ENCODE data around the gene ACACB.

ACACB gene

DNA sequence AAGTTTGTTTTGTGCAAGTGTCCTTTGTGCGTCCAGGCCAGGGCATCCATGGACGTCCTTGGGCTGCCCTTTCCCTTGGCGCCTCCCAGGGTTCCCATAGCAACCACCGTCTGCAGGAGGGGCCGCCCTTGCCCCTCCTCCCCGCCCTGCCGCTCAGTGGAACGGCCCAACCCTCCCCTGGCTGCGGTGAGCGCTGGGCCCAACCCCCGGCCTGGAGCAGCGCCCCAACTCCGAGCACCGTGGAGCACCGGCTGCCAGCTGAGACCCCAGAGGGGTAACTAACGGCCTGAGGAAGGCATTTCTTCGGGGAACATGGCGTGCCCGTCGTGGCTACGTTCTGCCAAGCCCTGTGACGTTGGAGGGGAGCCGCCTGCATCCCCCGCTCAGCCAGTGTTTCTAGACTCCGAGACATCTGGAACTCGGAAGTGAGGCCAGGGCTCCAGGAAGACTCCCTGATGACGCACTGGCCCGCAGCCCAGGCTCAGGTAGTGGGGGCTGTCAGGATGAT is 5.3 kb upstream of the ACACB start:
- peak; percentile 22 for DNase-seq (ENCODE audit: low read depth)

DNA sequence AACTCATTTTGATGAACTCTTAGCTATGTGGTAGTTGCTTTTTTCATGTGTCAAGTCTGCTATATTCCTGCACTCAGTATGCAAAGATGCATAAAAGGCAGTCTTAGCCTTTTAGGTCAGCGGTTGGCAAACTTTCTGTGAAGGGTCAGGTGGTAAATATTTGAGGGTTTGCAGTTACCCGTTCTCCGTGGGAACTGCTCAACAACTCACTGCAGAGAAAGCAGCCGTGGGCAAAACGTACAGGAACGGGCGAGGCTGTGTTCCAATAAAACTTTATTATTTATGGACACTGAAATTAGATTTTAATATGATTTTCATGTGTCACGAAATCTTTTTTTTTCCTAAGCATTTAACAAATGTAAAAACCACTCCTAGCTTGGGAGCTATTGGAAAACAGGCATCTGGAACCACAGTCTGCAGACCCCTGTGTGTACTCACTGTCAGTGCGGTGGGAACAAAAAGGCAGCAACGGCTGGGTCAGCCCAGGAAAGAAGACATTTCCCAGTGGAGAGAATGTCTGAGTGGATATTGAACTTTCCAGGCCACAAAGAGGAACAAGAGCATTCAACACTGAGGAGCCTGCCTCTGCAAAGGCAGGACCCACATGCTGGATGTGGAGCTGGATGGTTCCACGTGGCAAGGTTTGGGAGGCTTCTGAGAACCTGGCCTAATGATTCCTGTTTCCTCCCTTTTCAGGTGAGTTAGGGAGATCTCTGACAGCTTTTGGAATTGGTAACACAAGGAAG is 3.5 kb upstream of the ACACB start:
- no peak for DNase-seq (ENCODE audit: low read depth)

DNA sequence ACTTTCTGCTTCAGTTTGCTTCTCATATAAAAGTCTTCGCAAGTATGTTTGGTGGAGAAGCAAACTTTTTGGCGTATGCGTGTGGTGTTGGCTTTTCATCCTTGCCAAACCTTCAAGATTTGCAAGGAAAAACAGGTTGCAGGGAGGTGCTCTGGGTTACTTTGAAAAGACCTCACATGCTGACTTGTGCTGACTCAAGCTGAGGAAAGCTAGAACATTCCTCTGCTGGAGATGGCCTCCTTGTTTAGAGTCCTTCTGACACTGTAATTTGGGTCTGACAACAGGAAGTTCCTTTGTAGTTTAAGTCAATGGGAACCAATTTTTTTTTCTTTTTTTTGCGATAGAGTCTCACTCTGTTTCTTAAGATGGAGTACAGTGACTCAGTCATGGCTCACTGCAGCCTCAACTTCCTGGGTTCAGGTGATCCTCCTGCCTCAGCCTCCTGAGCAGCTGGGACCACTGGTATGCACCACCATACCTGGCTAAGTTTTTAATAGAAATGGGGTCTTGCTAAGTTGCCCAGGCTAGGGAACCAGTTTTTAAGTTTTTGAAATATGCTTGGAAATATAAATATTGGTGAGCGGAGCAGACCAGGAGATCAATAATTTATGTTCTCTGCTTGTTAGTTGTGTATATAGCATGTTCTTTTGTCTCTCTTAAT is 2.6 kb upstream of the ACACB start:
- no peak for DNase-seq (ENCODE audit: low read depth)

DNA sequence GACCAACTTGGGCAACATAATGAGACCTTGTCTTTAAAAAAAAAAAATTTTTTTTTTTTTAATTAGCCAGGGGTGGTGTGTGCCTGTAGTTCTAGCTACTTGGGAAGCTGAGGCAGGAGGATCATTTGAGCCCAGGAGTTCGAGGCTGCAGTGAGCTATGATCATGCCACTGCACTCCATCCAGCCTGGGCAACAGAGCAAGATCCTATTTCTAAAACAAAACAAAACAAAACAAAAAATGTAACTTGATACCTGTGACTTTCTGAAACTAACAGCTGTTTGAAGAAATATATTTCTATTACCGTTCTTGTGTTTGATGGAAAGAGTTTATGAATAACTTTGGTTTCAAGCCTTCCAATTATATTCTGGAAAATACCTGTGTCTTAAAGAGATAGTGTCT is 1.7 kb upstream of the ACACB start:
- DNase-seq (ENCODE audit: low read depth) = no peak

DNA sequence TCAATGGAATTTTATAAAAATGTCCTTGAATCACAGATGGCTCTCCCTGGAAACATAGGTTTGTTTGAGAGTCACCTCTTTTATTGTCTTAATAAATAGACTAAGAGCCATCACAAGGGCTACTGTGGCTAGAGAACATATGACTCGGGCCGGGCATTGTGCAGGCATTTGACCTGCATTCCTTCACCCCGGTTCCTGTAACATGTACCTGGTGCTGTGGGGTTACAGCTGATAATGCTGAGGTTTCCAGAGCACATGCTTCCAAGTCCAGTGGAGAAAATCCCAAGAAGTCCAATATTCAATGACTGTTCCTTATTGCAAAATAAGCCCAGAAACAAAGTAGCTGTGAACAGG is 1.0 kb upstream of the ACACB start:
- no peak for DNase-seq (ENCODE audit: low read depth)

DNA sequence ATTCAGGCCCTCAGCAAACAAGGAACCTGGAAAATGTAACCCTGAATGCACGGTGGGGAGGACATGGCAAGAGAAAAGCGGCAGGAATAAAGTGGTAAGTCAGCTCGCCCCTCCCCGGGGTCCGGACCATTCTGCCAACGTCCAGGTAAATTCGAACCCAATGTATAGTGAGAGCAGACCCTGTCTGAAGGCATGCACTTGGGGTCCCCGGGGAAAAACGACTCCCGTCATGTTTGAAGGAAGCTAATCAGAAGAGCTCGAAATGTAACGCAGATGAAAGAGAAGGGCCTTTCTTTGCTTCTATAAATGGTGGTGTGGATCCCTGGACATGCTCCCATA is 193 bp downstream of the ACACB start:
- DNase-seq (ENCODE audit: low read depth) = no peak

DNA sequence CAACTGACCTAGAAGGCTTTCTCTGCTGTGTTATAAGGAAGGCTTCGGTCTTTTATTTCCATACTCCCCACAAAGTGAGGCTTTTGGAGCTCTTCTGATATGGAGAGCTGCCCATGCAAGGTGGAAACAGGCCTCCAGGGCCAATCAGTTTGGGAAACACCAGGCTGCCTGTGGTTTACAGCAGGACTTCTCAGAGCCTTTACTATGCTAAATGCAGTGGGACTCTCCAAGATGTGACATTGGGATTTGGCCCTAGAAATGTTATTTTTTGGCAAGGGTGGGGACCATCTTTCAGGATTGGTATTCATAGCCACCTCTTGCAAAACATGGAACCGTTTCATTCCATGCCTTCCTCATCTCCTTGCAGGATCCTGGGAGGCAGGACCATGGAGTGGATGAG is 3.7 kb downstream of the ACACB start:
- DNase-seq (ENCODE audit: low read depth) = no peak

DNA sequence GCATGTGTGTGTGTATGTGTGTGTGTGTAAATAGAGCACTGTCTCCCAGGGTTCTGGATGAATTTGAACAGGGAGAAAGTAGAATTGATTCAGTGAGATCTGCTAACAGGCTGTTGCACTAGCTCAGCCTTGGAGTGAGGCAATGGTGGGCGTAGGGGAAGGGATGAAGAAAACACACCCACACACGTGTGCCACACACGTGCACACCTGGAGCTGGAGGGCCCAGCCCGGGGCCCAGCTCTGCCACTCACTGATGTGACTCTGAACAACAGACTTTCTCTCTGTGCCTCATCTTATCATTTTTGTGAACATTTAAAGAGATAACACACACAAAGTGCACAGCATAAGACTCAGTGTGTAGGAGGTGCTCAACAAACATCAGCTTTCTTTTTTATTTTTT is 4.2 kb downstream of the ACACB start:
- no peak for DNase-seq (ENCODE audit: low read depth)

DNA sequence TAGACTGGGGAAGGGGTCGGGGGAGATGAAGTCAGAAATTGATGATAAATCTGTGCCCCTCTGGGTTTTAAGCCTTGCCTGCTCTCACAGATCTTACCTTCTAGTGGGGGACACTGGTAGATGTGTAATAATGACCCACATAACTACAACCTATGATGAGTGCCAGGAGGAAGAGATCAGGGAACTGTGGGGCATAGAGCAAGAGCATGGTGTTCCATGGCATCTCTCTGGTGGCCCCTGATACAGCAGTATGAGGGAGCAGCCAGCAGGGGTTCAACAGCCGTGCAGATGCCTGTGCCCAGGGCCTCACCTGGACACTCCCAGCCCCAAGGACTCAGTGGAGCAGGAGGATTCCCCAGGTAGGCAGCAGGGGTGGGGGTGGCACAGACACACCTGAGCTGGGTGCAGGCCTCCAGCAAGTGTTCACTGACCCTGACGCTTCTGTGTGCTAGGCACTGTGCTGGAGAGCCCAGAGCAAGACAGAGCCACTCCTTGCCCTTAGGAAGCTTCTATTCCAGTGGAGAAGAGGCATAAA is 5.0 kb downstream of the ACACB start:
- DNase-seq (ENCODE audit: low read depth) = no peak

DNA sequence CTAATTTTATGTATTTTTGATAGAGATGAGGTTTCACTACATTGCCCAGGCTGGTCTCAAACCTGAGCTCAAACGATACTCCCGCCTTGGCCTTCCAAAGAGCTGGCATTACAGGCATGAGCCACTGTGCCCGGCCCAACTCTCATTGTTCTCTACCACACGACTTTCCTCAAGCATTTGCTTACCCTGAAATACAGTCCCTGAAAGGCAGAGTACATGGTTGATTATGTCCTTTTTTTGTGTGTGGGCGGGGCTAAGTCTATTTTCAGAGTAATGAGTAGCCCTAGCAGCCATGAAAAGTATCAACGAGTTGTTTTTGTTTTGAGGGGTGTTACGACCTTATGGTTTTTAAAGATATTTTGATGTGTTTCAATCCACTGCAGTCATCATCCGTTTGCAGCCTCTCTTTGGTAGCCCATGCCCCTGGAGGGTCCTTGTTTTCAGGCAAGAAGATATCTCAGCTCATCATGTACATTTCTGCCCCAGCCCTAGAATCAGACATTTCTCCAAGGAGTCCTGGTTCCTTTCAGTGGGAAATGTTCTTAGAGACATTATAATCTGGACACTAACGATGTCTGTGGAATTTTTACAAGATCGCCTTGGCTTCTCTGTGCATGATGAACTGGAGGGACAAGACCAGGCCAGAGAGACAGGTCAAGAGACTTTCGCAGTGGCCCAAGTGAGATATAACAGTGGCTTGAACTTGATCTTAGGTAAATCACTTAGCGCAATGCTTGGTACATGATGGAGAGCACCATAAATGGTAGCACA is 8.7 kb downstream of the ACACB start:
- no peak for DNase-seq (ENCODE audit: low read depth)

DNA sequence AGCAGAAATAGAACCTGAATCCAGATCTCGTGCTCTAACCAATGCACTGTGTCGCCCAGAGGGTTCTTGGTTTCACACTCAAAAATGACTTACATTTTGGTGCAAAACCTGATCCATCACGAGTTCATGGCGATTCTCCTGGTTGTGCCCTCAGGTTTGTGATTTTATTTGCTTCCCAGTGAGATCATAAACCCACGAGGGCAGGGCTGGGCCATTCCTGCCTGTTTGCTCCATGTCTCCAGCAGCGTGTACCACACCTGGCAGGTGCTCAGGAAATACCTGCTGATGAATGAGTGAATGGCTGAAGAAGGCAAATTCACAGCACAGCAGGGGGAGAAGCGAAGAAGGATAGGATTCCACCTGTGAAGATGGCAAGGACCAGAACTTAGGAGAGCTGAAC is 9.4 kb downstream of the ACACB start:
- no peak for DNase-seq (ENCODE audit: low read depth)

DNA sequence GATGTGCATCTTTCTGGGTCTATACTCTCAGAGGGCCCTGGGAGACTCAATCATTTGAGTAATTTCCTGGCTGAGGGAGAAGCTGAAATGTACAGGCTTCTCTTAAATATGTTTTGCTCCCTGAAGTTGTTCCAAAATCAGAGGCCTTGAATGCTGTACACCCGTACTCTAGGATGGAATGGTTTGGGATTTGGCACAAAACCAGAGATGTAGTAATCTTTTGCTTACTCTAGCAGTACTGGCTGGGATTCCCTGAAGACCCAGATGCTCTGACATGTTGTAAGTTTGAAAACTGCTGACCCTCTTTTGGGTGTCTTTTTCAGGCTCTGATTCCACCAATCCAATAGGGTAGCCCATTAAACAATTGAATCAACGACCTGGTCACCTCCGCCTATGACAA is 10.4 kb downstream of the ACACB start:
- no peak for DNase-seq (ENCODE audit: low read depth)

DNA sequence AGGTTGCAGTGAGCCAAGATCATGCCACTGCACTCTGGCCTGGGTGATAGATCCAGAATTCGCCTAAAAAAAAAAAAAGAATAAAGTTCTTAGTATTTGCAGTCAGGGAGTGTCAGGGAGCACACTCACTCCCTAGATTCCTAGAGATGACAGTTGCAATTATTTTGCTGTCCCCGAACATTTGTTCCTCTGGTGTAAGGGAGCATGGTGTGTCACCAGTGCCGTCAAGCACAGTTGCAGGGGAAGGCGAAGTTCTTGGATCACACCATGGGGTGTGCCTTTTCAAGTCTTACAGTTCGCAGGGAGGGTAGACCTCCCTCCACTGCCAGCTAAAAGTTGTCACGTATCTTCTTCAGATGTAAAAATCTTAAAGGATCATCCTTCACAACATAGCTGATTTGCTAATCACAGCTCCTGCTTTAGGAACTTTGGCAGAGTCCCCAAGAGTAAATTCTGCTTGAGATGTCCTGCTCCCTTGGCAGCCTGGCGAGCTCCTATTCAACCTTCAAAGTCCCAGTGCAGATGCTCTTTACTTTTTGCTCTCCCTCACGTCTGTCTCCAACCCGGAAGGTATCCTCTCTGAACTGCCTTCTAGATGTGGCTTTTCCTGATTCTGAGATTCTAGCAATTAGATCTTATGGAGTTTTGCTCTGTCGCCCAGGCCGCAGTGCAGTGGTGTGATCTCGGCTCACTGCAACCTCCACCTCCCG is 11.3 kb downstream of the ACACB start:
- DNase-seq (ENCODE audit: low read depth) = no peak

DNA sequence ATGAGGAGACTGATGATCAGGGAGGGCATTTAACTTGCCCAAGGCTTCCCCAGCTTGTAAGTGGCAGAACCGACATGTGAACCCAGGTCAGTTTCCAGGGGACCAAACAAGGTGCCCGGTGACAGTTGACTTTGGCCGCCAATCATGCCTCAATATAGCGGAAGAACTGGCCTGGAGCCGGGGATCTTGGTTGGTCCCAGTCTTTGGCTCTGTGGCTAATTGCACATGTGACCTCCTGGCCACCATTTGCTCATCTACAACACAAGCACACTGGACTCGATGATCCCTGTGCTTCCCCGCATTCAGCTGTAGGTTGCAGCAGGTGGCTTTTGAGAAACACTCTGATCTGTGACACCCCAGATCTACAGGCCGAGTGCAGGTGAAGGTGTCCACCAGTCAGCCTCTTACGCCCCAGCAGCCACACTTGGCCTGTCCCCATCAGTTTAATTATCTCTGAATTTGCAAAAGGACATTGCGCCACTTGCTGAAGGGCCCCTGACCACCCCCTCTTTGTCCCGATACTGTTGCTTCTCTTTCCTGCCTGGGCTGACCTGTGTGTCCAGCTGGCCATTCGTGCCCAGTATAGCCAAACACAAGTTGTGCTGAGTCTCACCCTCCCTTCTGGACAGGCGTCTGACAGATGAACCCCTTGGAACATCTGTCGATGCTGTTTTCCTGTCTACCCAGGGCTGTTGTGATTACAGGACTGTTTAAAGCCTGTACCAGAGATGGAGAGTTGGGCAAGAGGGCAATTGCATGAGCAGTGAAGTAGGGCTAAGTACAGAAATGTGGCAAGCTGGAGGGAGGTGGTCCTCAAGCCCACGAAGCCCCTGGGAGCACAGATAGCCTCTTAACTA is 14.1 kb downstream of the ACACB start:
- no peak for DNase-seq (ENCODE audit: low read depth)

DNA sequence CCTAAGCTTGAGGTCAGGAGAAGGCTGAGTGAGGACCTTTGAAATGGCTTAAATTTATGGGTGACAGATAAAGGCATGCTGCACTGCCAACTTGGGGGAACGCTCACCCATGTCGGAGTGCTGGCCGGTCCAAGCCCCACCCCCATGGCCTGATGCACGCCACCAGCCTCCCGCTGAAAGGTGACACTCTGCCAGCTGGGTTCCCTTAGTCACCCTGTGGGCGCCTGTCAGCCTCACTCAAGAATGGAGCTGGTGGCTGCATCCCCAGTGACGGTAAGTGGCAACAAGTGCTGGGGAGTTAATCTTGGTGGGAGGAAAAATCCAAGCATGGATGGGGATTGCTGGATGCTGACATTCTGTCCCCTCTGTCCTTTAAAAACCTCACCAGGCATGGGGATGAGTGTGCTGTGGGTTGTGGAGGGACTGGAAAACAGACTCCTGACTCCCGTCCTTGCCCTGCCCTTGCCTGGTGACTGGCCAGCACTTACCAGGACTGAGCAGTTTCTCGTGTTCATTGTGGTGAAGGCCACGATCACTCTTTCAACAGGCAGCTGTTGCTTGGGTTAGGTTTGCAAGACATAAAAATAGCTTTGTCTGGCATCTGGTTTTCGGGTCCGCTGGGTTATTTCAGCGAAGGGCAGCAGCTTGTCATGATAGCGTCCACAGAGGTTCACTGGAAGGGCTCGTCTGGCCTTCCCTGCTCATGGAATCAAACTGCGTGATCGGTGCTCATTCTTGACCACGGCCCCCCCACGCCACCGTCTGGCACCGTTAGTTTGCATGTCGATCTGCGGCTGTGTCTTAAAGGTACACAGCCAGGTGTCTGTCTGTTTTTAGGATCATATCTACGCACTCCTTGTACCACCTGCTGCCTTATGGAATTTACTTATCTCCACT is 15.0 kb downstream of the ACACB start:
- no peak for DNase-seq (ENCODE audit: low read depth)

DNA sequence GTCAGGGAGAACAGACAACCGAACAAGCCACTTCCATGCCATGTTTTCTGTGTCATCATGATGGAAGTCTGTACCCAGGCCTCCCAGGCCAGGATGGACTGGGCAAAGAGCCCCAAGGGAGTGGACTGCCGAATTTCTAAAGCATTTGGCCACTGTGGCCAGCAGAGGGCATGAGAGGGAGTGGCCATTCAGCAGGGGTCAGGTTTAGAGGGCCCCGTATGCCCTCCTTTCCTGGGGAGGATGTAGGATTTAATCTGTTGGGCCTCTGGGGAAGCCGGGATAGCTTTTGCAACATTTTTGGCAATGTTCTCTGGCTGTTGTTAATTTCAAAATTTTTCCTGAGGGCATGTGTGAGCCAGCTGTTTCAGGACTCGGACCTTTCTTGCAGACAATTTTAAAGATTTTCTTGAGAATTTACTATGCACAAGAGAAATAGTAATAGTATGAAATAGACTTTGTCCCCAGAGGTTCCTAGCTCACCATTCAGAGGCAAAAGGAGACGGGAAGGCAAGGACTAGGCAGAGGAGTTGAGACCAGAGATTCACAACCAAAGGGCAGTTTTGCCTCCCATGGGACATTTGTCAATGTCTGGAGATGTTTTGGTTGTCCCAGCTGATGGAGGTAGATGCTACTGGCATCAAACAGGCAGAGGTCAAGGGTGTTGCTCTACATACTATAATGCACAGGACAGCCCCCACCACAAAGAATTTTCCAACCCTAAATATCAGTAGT is 18.0 kb downstream of the ACACB start:
- no peak for DNase-seq (ENCODE audit: low read depth)

DNA sequence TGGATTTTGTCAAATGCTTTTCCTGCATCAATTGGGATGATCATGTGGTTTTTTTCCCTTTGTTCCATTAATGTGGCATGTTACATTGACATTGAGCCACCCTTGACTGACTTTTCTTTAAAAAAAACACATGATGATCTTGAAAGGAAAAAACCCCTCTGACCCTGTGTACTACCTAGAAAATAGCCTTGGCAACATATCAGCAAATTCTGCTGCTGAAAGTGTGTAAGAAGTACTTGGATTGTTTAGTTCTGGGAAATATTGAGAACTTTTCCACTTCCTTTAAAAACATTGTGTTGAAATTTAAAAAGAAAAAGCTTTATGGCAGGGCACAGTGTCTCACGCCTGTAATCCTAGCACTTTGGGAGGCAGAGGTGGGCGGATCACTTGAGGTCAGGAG is 20.7 kb downstream of the ACACB start:
- DNase-seq (ENCODE audit: low read depth) = no peak

DNA sequence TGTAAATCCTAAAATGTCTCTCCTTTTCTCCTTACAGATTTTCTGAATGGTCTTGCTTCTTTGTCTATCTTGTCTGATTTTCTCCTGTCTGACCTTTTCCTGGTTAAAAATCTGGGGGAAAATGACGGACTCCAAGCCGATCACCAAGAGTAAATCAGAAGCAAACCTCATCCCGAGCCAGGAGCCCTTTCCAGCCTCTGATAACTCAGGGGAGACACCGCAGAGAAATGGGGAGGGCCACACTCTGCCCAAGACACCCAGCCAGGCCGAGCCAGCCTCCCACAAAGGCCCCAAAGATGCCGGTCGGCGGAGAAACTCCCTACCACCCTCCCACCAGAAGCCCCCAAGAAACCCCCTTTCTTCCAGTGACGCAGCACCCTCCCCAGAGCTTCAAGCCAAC is 23.0 kb downstream of the ACACB start:
- no peak for DNase-seq (ENCODE audit: low read depth)

DNA sequence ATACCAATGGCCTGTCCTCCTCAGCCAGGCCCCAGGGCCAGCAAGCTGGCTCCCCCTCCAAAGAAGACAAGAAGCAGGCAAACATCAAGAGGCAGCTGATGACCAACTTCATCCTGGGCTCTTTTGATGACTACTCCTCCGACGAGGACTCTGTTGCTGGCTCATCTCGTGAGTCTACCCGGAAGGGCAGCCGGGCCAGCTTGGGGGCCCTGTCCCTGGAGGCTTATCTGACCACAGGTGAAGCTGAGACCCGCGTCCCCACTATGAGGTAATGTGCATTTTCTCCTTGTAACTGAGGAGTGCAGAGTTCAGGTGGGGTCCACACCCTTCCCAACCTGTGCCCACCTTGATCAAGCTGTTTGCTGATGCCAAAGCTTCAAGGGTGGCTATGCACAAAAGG is 23.4 kb downstream of the ACACB start:
- no peak for DNase-seq (ENCODE audit: low read depth)

DNA sequence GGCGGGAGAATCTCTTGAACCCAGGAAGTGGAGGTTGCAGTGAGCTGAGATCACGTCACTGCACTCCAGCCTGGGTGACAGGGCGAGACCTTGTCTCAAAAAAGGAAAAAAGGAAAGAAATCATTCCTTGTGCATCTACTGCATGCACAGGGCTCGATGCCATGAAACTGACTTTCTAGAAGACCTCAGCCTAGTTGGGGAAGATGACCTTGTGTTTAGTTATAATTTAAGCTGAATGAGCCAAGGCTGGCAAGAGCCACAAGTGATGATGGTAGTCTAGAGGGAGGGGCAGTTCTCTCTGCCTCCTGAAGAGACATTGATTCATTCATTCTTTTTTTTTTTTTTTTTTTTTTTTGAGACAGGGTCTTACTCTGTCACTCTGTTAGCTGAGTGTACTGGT is 24.2 kb downstream of the ACACB start:
- DNase-seq (ENCODE audit: low read depth) = no peak

Data from activated T-helper 9 cell treated with anti-CD3 and anti-CD28 coated beads, Interleukin-2, amount 50 U/mL, for 16 hours (primary cell).